B cell (primary cell): ENCODE measurements around the gene PMPCA. TPM values are rescaled to one million over a fixed set of nuclear protein-coding genes. Genes with fewer than 3 reads are reported as not detected.

ENCODE experiments used
- ATAC-seq: fragments of 200-7000 bp; cut with Tn5 transposase; one replicate; pipeline ENCODE4 v1.10.0; 2021; ENCODE audit warnings: low read depth, mild to moderate bottlenecking, moderate number of reproducible peaks, moderate library complexity
- CTCF ChIA-PET: fragments of 350-600 bp; sonication (Branson Sonifier 250); formaldehyde crosslinking; loops from one replicate; lab custom pipeline; 2021; ENCODE audit warnings: antibody characterized with exemption, inconsistent platforms; lab: Charles Lee
- POLR2A ChIA-PET: fragments of 350-600 bp; sonication (Branson Sonifier 250); formaldehyde crosslinking; loops from one replicate; lab custom pipeline; 2021; ENCODE audit warnings: antibody characterized with exemption; lab: Charles Lee
- DNase-seq: peaks from one replicate; pipeline ENCODE4 v3.0.0; 2013
- H2AFZ ChIP-seq: 2 replicates; pipeline ENCODE4 v1.6.1; 2012; ENCODE audit warnings: mild to moderate bottlenecking, low read depth, low read length; ENCODE audit not compliant: insufficient read depth, poor library complexity, severe bottlenecking
- H3K27ac ChIP-seq, 2 donors: 1 replicate in 1 of 2; 2 replicates in 1 of 2; pipeline ENCODE4 v1.5.1; 2012 to 2013; ENCODE audit warnings: low read length in 2 of 2, mild to moderate bottlenecking in 2 of 2, moderate library complexity in 1 of 2
- H3K27me3 ChIP-seq, 4 experiments: fragments of 200-600 bp in 1 of 4; sonication (generic) in 1 of 4; replicated peaks in 1 of 4; 1 replicate in 2 of 4; 2 replicates in 2 of 4; pipeline versions ENCODE4 v1.6.1 to v1.7.0; 2013 to 2016; ENCODE audit warnings: low read length in 3 of 4, mild to moderate bottlenecking in 2 of 4, mixed read lengths in 1 of 4, moderate library complexity in 1 of 4; ENCODE audit not compliant: insufficient read depth in 4 of 4, control insufficient read depth in 3 of 4; ENCODE audit errors: control extremely low read depth in 1 of 4
- H3K36me3 ChIP-seq, 2 experiments: replicated peaks in 1 of 2; 1 replicate in 1 of 2; 2 replicates in 1 of 2; pipeline versions ENCODE4 v1.6.1 to v1.7.1; 2013; ENCODE audit warnings: low read length in 1 of 2; ENCODE audit not compliant: insufficient read depth in 2 of 2, control insufficient read depth in 1 of 2; ENCODE audit errors: control extremely low read depth in 1 of 2, extremely low read depth in 1 of 2
- H3K4me1 ChIP-seq, 2 donors: fragments of 200-600 bp in 1 of 2; sonication (generic) in 1 of 2; 1 replicate in 1 of 2; 2 replicates in 1 of 2; pipeline versions ENCODE4 v1.5.1 to v1.6.1; 2013 to 2017; ENCODE audit warnings: low read length in 2 of 2; ENCODE audit not compliant: control insufficient read depth in 2 of 2, insufficient read depth in 2 of 2
- H3K4me2 ChIP-seq: replicated peaks from 2 replicates; pipeline ENCODE3; 2012; ENCODE audit warnings: mild to moderate bottlenecking, low read depth, low read length; ENCODE audit not compliant: poor library complexity, severe bottlenecking
- H3K4me3 ChIP-seq, 5 experiments: fragments of 200-600 bp in 1 of 5; sonication (generic) in 1 of 5; 1 replicate in 3 of 5; 2 replicates in 2 of 5; pipeline versions ENCODE4 v1.5.1 to v1.7.0; 2011 to 2016; ENCODE audit warnings: low read length in 4 of 5, mild to moderate bottlenecking in 4 of 5, low read depth in 2 of 5, control low read depth in 1 of 5, moderate library complexity in 1 of 5; ENCODE audit not compliant: insufficient read depth in 1 of 5; ENCODE audit errors: control extremely low read depth in 1 of 5, extremely low read depth in 1 of 5
- H3K79me2 ChIP-seq: fragments of 200-600 bp; sonication (generic); one replicate; pipeline ENCODE4 v1.6.0; 2016; ENCODE audit warnings: low read length; ENCODE audit not compliant: control insufficient read depth, insufficient read depth
- H3K9ac ChIP-seq: fragments of 200-600 bp; sonication (generic); 2 replicates; pipeline ENCODE4 v1.6.1; 2017; ENCODE audit warnings: mild to moderate bottlenecking, low read length, moderate library complexity
- H3K9me3 ChIP-seq, 3 donors: one replicate each; pipeline versions ENCODE4 v1.6.1 to v1.7.1; 2013; ENCODE audit warnings: low read length in 2 of 3; ENCODE audit not compliant: control insufficient read depth in 2 of 3, insufficient read depth in 1 of 3; ENCODE audit errors: control extremely low read depth in 1 of 3
- H4K20me1 ChIP-seq: 2 replicates; pipeline ENCODE4 v1.6.0; 2012; ENCODE audit warnings: mild to moderate bottlenecking, low read length; ENCODE audit not compliant: insufficient read depth, control insufficient read depth, poor library complexity, severe bottlenecking
- H3K27ac Mint-ChIP-seq: one replicate; pipeline ENCODE4 v1.8.0; 2021; ENCODE audit warnings: mixed read lengths
- H3K27me3 Mint-ChIP-seq: one replicate; pipeline ENCODE4 v1.8.0; 2021; ENCODE audit warnings: mixed read lengths
- H3K4me1 Mint-ChIP-seq: one replicate; pipeline ENCODE4 v1.8.0; 2021; ENCODE audit warnings: mixed read lengths
- H3K4me3 Mint-ChIP-seq: one replicate; pipeline ENCODE4 v1.8.0; 2021; ENCODE audit warnings: mixed read lengths
- H3K9me3 Mint-ChIP-seq: one replicate; pipeline ENCODE4 v1.8.0; 2022; ENCODE audit warnings: mixed read lengths; ENCODE audit not compliant: insufficient read depth
- CTCF ChIP-seq: fragments of 200-600 bp; IDR thresholded peaks from one replicate; pipeline ENCODE4 v1.8.0; 2022; ENCODE audit warnings: antibody characterized with exemption, mild to moderate bottlenecking
- EZH2 ChIP-seq: IDR thresholded peaks from 2 replicates; pipeline ENCODE4 v1.6.1; 2012; ENCODE audit warnings: borderline replicate concordance, low read depth, mild to moderate bottlenecking, moderate library complexity, low read length; ENCODE audit not compliant: insufficient read depth, poor library complexity, severe bottlenecking
- WGBS: methylation state at CpG from one replicate; pipeline ENCODE4 v1.1.5; 2013; ENCODE audit warnings: missing lambda C conversion rate; ENCODE audit not compliant: insufficient coverage; 5-methylcytosine and 5-hydroxymethylcytosine counted together
- intact Hi-C: fragments of 100-400 bp; cut with micrococcal nuclease; formaldehyde crosslinking; loops from one replicate; pipeline ENCODE4 v1.10.0; 2022
- polyA plus RNA-seq: library from polyadenylated mRNA; depleted of rRNA; stranded (reverse); fragments of >200 nt; gene quantifications from 2 replicates; pipeline ENCODE4 v1.2.3, GENCODE V29; 2012
- total RNA-seq, 2 donors: library from RNA; stranded (reverse); fragments of 120-200 nt in 1 of 2; gene quantifications; 1 replicate in 1 of 2; 2 replicates in 1 of 2; pipeline versions ENCODE4 v1.2.3 to v1.2.4, GENCODE V29; 2013 to 2022

Gene PMPCA
- total and polyA plus RNA-seq, 2 donors (not counting 1 experiment from before 2014, with no cell fraction given): 64.4 to 72.2 TPM

GRCh38 chr9:136392538-136393449 is 17.7 kb upstream of the PMPCA start:
- H3K36me3 ChIP-seq: peaks cover 1 to 81% of the 10 kb centered on the region in 2 experiments
- H3K9me3 Mint-ChIP-seq: no peaks in the 10 kb centered on the region
- WGBS: 91% methylated on average over 21 of the region's 21 CpGs

More at GRCh38 chr9:136392538-136393449, 17.7 kb upstream of the PMPCA start:
- intact Hi-C loops: no loop called here
- ChIA-PET CTCF (no interaction called here), POLR2A (interaction anchor here (1.1 kb wide), 1 partner anchor 11 kb away, joined by 3 read pairs; no protein-coding TSS in a partner anchor)
- no peak for TF ChIP-seq CTCF
- no peak for TF ChIP-seq EZH2
- Histone ChIP-seq H2AFZ (no peak overlapping the region), H3K4me3 (no peak overlapping the region), H3K79me2 (peaks cover 15% of the 10 kb centered on the region), H3K9ac (no peak overlapping the region), H3K27me3 (no peaks in the 10 kb centered on the region), H3K4me1 (no peaks in the 10 kb centered on the region), H4K20me1 (peaks cover 8% of the 10 kb centered on the region), H3K27ac (no peak overlapping the region), H3K4me2 (no peak overlapping the region), H3K9me3 (no peaks in the 10 kb centered on the region)
- no peaks in the 10 kb centered on the region for H3K27me3 Mint-ChIP-seq
- no peak for ATAC-seq
- no peak overlapping the region for H3K27ac Mint-ChIP-seq
- H3K4me3 Mint-ChIP-seq: no peak overlapping the region
- H3K4me1 Mint-ChIP-seq: no peaks in the 10 kb centered on the region
- DNase-seq: no peak
